ENCODE data around the gene PLK3. TPM values are rescaled to one million over a fixed set of nuclear protein-coding genes. Genes with fewer than 3 reads are reported as not detected.

The PLK3 gene
- total RNA-seq, 4 donors from 2014 or later = 7.4 to 18.4 (median 13.6) TPM

DNA sequence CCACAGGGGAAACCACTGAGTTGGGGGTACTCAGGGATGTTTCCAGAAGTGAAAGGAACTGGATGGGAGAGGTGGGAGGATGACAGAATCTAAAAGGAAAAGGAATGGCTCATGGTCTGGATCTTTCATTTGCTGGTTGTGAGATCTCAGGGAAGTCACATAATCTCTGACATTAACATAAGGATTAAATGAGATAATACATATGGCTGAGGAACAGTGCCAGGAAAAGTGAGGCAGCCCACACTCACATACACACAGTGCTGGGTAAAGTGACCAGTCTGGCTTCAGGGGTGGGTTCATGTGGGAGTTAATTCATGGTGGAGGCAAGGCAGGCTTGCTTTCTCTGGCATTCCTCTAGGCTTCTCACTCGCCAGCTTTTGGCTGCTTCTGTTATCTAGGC, 46.8 kb downstream of the PLK3 start:
- Histone ChIP-seq H3K36me3 (no peaks in the 10 kb centered on the region), H3K27ac (no peak overlapping the region), H3K4me1 (peaks cover 0 to 13% of the 10 kb centered on the region in 2 donors), H3K9me3 (no peaks in the 10 kb centered on the region), H3K27me3 (no peaks in the 10 kb centered on the region), H3K4me3 (replicated peaks in 1 of 3) (no peak overlapping the region)
- DNase-seq = no peak
- 93 to 100% methylated on average over 1 of the region's 1 CpG for whole genome bisulfite sequencing, 2 donors
- TF ChIP-seq POLR2A (IDR thresholded peaks at IDR 0.05) (no peak), CTCF (IDR thresholded peaks at IDR 0.05) (no peak)
- intact Hi-C loops (cut with DNase I) = no loop called here

DNA sequence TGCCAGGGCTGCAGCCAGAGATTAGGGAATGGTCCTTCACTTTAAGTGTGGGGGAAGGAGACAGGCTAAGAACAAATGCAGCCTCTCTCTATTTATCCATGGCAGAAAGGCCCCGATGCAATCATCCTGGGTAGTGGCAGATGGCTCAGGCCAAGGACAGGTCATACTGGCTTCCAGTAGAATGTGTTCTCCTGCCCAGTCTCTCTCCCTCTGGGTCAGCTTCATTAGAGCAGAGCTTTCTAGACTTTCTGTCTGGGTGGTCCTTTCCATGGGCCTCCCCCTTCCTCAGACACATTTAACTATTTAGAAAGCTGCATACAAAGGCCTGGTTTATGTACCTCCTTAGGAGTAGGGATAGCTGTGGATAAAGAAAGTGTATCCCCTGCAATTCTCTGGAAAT, 47.7 kb downstream of the PLK3 start:
- no peak overlapping the region for H3K27ac ChIP-seq
- no peaks in the 10 kb centered on the region for H3K27me3 ChIP-seq
- intact Hi-C loops (cut with DNase I) = no loop called here
- H3K4me1 ChIP-seq = peaks cover 0 to 9% of the 10 kb centered on the region in 2 donors
- 57 to 100% methylated on average over 1 of the region's 1 CpG for WGBS, 2 donors
- no peaks in the 10 kb centered on the region for H3K36me3 ChIP-seq
- TF ChIP-seq CTCF (IDR thresholded peaks at IDR 0.05) (no peak), POLR2A (IDR thresholded peaks at IDR 0.05) (no peak)
- DNase-seq = no peak
- no peak overlapping the region for H3K4me3 ChIP-seq (replicated peaks in 1 of 3)
- no peaks in the 10 kb centered on the region for H3K9me3 ChIP-seq

DNA sequence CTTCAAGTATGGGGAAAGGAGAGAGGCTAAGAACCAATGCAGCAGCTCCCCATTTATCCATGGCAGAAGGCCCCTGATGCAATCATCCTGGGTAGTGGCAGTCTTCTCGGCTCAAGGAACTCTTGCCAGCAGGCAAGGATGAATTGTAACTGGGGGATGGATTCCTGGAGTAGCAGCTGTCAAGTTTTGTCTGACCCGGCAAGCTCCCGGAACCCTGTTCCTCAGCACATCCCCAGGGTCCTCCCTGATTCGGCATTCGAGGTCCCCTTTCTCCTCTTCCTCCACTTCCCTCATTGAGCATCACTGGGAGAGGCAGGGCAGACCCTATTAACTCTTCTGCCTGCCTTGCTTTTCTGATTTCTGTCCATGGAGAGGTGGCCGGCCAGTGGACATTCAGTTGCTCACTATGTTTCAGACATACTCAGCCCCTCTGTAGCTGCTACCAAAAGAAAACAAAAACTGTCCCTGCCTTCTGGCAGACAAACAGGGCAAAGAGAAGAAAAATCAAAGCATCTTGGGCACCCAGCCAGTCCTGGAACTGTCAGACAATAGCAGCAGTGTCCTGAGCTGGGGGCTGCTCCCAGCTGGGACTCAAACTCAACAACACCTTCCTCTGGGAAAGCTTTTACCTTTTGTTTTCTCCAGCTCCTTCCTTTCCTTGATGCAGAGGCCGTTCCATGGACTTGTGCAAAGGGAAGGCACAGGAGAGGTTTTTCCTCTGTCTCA, 48.4 kb downstream of the PLK3 start:
- intact Hi-C loops (cut with DNase I) = no loop called here
- H3K27ac ChIP-seq = no peak overlapping the region
- TF ChIP-seq CTCF (IDR thresholded peaks at IDR 0.05) (no peak), POLR2A (IDR thresholded peaks at IDR 0.05) (no peak)
- no peaks in the 10 kb centered on the region for H3K9me3 ChIP-seq
- no peak overlapping the region for H3K4me3 ChIP-seq (replicated peaks in 1 of 3)
- WGBS, 2 donors = 77 to 82% methylated on average over 7 of the region's 7 CpGs
- H3K27me3 ChIP-seq = no peaks in the 10 kb centered on the region
- H3K36me3 ChIP-seq = no peaks in the 10 kb centered on the region
- peaks cover 0 to 1% of the 10 kb centered on the region in 2 donors for H3K4me1 ChIP-seq
- no peak for DNase-seq

DNA sequence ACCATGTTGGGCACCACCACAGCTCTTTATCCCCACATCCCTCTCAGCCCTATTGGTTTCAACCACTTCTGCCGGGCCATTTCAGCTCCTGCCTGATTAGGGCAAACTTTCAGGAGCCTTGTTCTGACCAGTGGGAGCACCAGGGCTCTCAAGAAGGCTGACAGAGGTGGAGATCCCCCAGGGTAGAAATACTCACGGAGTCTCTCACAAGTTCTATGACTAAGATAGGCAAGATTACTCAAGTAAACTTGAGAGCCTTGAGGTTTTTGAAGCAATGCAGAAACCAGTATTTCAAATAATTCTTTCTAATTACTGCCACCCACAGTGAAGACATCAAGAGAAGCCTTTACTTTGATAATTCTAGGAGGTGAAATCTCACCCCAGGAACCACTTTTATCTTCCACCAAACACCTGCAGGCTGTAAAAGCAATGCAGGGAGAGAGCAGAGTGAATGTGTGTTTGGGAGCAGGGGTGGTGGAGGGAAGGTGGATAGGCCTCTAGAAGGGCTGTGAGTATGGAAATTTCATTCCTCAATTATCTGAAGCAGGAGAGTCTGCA, 49.5 kb downstream of the PLK3 start:
- intact Hi-C loops (cut with DNase I) = no loop called here

More for the DNA sequence above, 49.5 kb downstream of the PLK3 start:
- 79 to 84% methylated on average over 2 of the region's 2 CpGs for WGBS, 2 donors
- Histone ChIP-seq H3K9me3 (no peaks in the 10 kb centered on the region), H3K27me3 (no peaks in the 10 kb centered on the region), H3K4me3 (replicated peaks in 1 of 3) (no peak overlapping the region), H3K27ac (no peak overlapping the region), H3K36me3 (no peaks in the 10 kb centered on the region), H3K4me1 (no peaks in the 10 kb centered on the region)
- no peak for TF ChIP-seq CTCF (IDR thresholded peaks at IDR 0.05)
- no peak for TF ChIP-seq POLR2A (IDR thresholded peaks at IDR 0.05)
- no peak for DNase-seq
